Neural progenitor cell (in vitro differentiated cells): ENCODE results near the gene PDK4. TPM values are rescaled to one million over a fixed set of nuclear protein-coding genes. Genes with fewer than 3 reads are reported as not detected.

ENCODE experiments used
- DNase-seq: peaks from one replicate; pipeline ENCODE4 v3.0.0-alpha.2; 2016; ENCODE audit warnings: low spot score
- H2AFZ ChIP-seq: fragments of 200-600 bp; sonication (generic); replicated peaks from 2 replicates; pipeline ENCODE4 v1.6.1; 2016; ENCODE audit warnings: antibody characterized with exemption
- H3F3A ChIP-seq: fragments of 200-600 bp; sonication (generic); 2 replicates; pipeline ENCODE4 v1.6.1; 2016; ENCODE audit warnings: antibody characterized with exemption, low read depth
- H3K27ac ChIP-seq: fragments of 200-600 bp; sonication (generic); 2 replicates; pipeline ENCODE4 v1.5.1; 2016; ENCODE audit warnings: mild to moderate bottlenecking
- H3K27me3 ChIP-seq: fragments of 200-600 bp; sonication (generic); 2 replicates; pipeline ENCODE4 v1.6.1; 2016; ENCODE audit warnings: mild to moderate bottlenecking, moderate library complexity
- H3K36me3 ChIP-seq: fragments of 200-600 bp; sonication (generic); 2 replicates; pipeline ENCODE4 v1.5.1; 2016
- H3K4me1 ChIP-seq: fragments of 200-600 bp; sonication (generic); 2 replicates; pipeline ENCODE4 v1.6.1; 2016; ENCODE audit warnings: mixed run types
- H3K4me2 ChIP-seq: fragments of 200-600 bp; sonication (generic); 2 replicates; pipeline ENCODE4 v1.6.1; 2016
- H3K4me3 ChIP-seq: fragments of 200-600 bp; sonication (generic); 2 replicates; pipeline ENCODE4 v1.5.1; 2016
- H3K79me2 ChIP-seq: fragments of 200-600 bp; sonication (generic); 2 replicates; pipeline ENCODE4 v1.6.1; 2016; ENCODE audit warnings: low read depth
- H3K9ac ChIP-seq: fragments of 200-600 bp; sonication (generic); 2 replicates; pipeline ENCODE4 v1.6.1; 2016
- H3K9me3 ChIP-seq: fragments of 200-600 bp; sonication (generic); 2 replicates; pipeline ENCODE4 v1.5.1; 2016; ENCODE audit warnings: low read depth
- H4K20me1 ChIP-seq: fragments of 200-600 bp; sonication (generic); 2 replicates; pipeline ENCODE4 v1.6.1; 2016; ENCODE audit warnings: low read depth
- H3K27ac Mint-ChIP-seq: 3 replicates; pipeline ENCODE4 v1.8.0; 2021; ENCODE audit warnings: mixed read lengths
- H3K27me3 Mint-ChIP-seq: 2 replicates; pipeline ENCODE4 v1.8.0; 2022; ENCODE audit warnings: low read depth, mild to moderate bottlenecking, inconsistent platforms, moderate library complexity, mixed read lengths; ENCODE audit not compliant: insufficient read depth
- H3K36me3 Mint-ChIP-seq: 3 replicates; pipeline ENCODE4 v1.8.0; 2021; ENCODE audit warnings: mixed read lengths
- H3K4me1 Mint-ChIP-seq: 3 replicates; pipeline ENCODE4 v1.8.0; 2021; ENCODE audit warnings: mixed read lengths
- H3K4me3 Mint-ChIP-seq: 3 replicates; pipeline ENCODE4 v1.8.0; 2021; ENCODE audit warnings: mild to moderate bottlenecking, moderate library complexity, mixed read lengths
- H3K9me3 Mint-ChIP-seq: 3 replicates; pipeline ENCODE4 v1.8.0; 2020; ENCODE audit warnings: mixed read lengths
- CTCF ChIP-seq: fragments of 200-600 bp; sonication (generic); IDR thresholded peaks from 2 replicates; pipeline ENCODE4 v1.5.1; 2017; ENCODE audit warnings: antibody characterized with exemption, mild to moderate bottlenecking
- EZH2 ChIP-seq: fragments of 200-600 bp; sonication (generic); IDR thresholded peaks from 2 replicates; pipeline ENCODE4 v1.6.1; 2017; ENCODE audit warnings: antibody characterized with exemption, mild to moderate bottlenecking, moderate library complexity
- EZH2phosphoT487 ChIP-seq: fragments of 200-600 bp; sonication (generic); IDR thresholded peaks from 2 replicates; pipeline ENCODE4 v1.6.1; 2017; ENCODE audit warnings: antibody characterized with exemption
- total RNA-seq: library from RNA; depleted of rRNA; stranded (reverse); fragments of >200 nt; gene quantifications from 2 replicates; pipeline ENCODE4 v1.2.3, GENCODE V29; 2015; ENCODE audit warnings: low replicate concordance

The PDK4 gene
- total RNA-seq, 1 donor from 2014 or later, result not detected

DNA sequence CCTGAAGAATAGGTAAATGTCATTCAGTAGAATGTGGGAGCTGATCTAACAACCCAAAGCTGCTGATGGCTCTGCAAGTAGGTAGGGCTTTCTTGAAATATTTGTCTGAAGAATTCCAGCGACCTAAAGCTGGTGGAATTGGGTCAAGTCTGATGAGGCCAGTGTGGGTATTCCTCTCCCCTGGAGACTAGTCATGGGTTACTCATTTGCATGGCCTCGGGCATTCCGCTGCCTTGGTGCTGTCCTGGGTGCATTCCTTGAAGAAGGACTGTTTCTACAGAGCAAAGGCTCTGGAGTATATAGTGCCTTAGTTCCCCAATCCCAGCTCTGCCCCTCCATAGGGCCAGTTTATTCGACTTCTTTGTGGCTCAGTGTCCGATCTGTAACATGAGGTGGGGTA, 19.2 kb downstream of the PDK4 start:
- Mint-ChIP-seq H3K27me3 (no peaks in the 10 kb centered on the region), H3K4me1 (no peaks in the 10 kb centered on the region), H3K36me3 (no peaks in the 10 kb centered on the region), H3K27ac (no peak overlapping the region), H3K4me3 (no peak overlapping the region), H3K9me3 (peaks cover 7% of the 10 kb centered on the region)
- Histone ChIP-seq H4K20me1 (no peaks in the 10 kb centered on the region), H3K4me1 (no peaks in the 10 kb centered on the region), H3K4me2 (no peak overlapping the region), H3K27ac (no peak overlapping the region), H3K27me3 (no peaks in the 10 kb centered on the region), H3K79me2 (no peaks in the 10 kb centered on the region), H3K4me3 (no peak overlapping the region), H3K9ac (no peak overlapping the region), H3F3A (no peaks in the 10 kb centered on the region), H3K36me3 (no peaks in the 10 kb centered on the region), H3K9me3 (no peaks in the 10 kb centered on the region), H2AFZ (no peak overlapping the region)
- TF ChIP-seq EZH2phosphoT487, result no peak
- no peak for TF ChIP-seq EZH2
- no peak for TF ChIP-seq CTCF
- DNase-seq, result no peak

GRCh38 chr7:95569720-95570119, 26.6 kb downstream of the PDK4 start:
- H3K27ac ChIP-seq, result no peak overlapping the region
- no peaks in the 10 kb centered on the region for H3K27me3 ChIP-seq
- no peak for TF ChIP-seq CTCF
- no peak for TF ChIP-seq EZH2
- no peak for TF ChIP-seq EZH2phosphoT487
- Mint-ChIP-seq H3K27me3 (no peaks in the 10 kb centered on the region), H3K4me3 (no peak overlapping the region), H3K27ac (no peak overlapping the region), H3K9me3 (peaks cover 2% of the 10 kb centered on the region), H3K4me1 (no peaks in the 10 kb centered on the region), H3K36me3 (no peaks in the 10 kb centered on the region)
- no peaks in the 10 kb centered on the region for H3K4me1 ChIP-seq
- no peaks in the 10 kb centered on the region for H3K36me3 ChIP-seq
- DNase-seq, result no peak
- H3K9ac ChIP-seq, result no peak overlapping the region
- no peaks in the 10 kb centered on the region for H4K20me1 ChIP-seq
- no peaks in the 10 kb centered on the region for H3K79me2 ChIP-seq
- H3F3A ChIP-seq, result no peaks in the 10 kb centered on the region
- H3K4me3 ChIP-seq, result no peak overlapping the region
- H3K9me3 ChIP-seq, result no peaks in the 10 kb centered on the region
- no peak overlapping the region for H2AFZ ChIP-seq
- no peak overlapping the region for H3K4me2 ChIP-seq

DNA sequence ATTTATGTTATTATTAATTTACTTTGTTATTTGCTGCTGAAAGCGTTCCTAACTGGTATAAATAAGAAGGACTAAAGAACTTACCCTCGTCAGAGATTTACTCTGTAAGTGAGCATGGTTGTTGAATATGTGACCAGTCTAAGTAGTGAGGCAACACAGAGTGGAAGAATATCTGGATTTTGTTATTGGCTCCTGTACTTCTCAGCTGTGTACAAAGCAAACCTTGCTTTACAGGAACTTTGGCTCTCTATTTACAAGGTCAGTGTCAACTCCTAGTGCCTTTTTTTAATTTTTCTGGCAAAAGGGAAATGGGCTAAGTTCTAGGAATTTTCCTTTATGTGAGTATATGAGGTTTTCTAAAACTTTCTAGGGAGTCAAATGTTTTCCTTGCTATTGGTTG, 35.6 kb downstream of the PDK4 start:
- Mint-ChIP-seq H3K36me3 (no peaks in the 10 kb centered on the region), H3K4me3 (no peak overlapping the region), H3K27ac (no peak overlapping the region), H3K4me1 (no peaks in the 10 kb centered on the region), H3K27me3 (peaks cover 3% of the 10 kb centered on the region), H3K9me3 (no peaks in the 10 kb centered on the region)
- TF ChIP-seq EZH2phosphoT487 (no peak), EZH2 (no peak), CTCF (no peak)
- H3F3A ChIP-seq, result no peaks in the 10 kb centered on the region
- H3K4me3 ChIP-seq, result no peak overlapping the region
- H3K9me3 ChIP-seq, result no peaks in the 10 kb centered on the region
- H3K36me3 ChIP-seq, result no peaks in the 10 kb centered on the region
- no peak overlapping the region for H3K4me2 ChIP-seq
- no peak overlapping the region for H3K27ac ChIP-seq
- no peak for DNase-seq
- no peak overlapping the region for H3K9ac ChIP-seq
- no peaks in the 10 kb centered on the region for H3K27me3 ChIP-seq
- H4K20me1 ChIP-seq, result no peaks in the 10 kb centered on the region
- no peaks in the 10 kb centered on the region for H3K4me1 ChIP-seq
- H3K79me2 ChIP-seq, result no peaks in the 10 kb centered on the region
- H2AFZ ChIP-seq, result no peak overlapping the region
